Frontal cortex (tissue), 4 donors: Measurements from ENCODE around the gene MYO7B. TPM values are rescaled to one million over a fixed set of nuclear protein-coding genes. Genes with fewer than 3 reads are reported as not detected.

Experiments used
- DNase-seq, 2 donors: peaks; one replicate each; pipeline ENCODE4 v3.0.0; 2012; ENCODE audit warnings: low spot score in 2 of 2
- FAIRE-seq: peaks from 2 replicates; lab custom pipeline; 2012; peaks lifted over from hg19 to GRCh38; lab: Jason Lieb, UNC
- total RNA-seq: library from RNA; depleted of rRNA; stranded (reverse); fragments of >200 nt; gene quantifications from one replicate; pipeline ENCODE4 v1.2.3, GENCODE V29; 2014
- donor health status: control.
- donor health status: control.
- donor health status: control.

Gene MYO7B
- total RNA-seq, 1 donor from 2014 or later: under 0.01 TPM

DNA sequence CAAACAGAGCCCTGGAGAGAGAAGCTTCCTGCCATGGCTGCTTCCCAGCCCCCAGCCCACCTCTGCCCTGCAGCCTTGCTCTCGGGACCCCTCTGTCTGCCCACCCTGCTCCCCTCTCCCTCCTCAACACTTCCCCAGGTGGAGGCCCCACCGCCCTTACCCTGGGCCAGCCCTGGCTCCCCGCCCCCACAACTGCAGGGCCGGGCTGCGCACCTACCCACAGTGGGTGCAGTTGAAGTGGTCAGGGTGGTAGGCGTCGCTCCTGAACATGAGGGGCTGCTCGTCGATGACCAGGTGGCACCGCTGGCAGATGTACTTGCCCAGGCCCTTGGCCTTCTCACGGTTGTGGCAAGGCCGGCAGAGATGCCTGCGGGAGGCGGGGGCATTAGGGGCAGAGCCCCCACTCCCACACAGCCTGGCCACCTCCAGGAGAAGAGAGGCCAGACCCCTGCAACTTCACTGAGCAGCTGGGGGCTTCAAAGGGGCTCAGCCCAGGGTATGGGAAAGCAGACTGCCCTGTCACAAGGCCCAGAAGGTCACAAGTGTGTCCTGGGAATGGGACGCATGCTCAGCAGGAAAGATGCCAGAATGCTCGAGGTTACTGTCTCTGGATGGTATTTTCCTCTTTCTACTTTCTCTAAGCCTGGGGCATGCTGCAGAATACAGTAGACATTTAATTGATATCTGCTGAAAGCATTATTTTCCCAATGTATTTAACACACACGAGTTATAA, 107.4 kb downstream of the MYO7B start:
- FAIRE-seq (no peak), DNase-seq (no peak)

DNA sequence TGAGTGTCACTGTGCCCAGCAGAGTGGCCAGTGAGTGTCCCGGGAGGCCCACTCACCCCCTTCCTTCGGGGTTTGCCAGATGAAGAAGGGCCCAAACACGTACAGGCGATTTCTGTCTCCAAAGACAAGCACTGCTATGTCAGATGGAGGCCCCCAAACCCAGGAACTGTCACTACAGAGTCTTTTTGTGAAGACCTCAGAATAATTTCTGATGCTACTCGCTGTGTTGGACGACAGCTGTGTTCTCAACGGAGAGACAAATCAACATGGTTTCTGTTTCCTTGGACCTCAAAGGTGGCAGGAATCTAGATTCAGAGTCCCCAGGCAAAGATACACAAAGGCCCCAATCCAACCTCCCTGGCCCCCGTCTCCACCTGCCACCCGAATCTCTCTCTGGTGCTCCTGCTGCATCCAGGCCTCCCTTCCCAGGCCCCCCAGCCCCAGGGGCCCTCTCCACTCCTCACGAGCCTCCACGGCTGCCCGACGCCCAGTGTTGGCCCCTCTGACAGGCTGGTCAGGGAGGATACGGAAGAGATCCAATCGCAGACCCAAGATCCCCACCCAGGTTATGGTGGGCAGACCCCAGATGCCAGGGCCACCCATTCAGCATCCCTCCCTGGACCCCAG, 108.1 kb downstream of the MYO7B start:
- DNase-seq (no peak), FAIRE-seq (no peak)

- no peak for DNase-seq
- FAIRE-seq: no peak
These were observed 108.9 kb downstream of the MYO7B start for GRCh38 chr2:127644066-127645025.

- FAIRE-seq (no peak), DNase-seq (no peak)
These were observed 109.5 kb downstream of the MYO7B start for GRCh38 chr2:127645026-127645394.

- no peak for FAIRE-seq
- no peak for DNase-seq
These were observed 110.2 kb downstream of the MYO7B start, which contains the start of gene GPR17 for GRCh38 chr2:127645395-127646291. Gene GPR17, plus strand, starts transcription at chr2:127646153. Its CDS starts 4,583 bp downstream, at chr2:127650736.

GRCh38 chr2:127646487-127647241, 111.2 kb downstream of the MYO7B start:
- no peak for FAIRE-seq
- DNase-seq: no peak

DNA sequence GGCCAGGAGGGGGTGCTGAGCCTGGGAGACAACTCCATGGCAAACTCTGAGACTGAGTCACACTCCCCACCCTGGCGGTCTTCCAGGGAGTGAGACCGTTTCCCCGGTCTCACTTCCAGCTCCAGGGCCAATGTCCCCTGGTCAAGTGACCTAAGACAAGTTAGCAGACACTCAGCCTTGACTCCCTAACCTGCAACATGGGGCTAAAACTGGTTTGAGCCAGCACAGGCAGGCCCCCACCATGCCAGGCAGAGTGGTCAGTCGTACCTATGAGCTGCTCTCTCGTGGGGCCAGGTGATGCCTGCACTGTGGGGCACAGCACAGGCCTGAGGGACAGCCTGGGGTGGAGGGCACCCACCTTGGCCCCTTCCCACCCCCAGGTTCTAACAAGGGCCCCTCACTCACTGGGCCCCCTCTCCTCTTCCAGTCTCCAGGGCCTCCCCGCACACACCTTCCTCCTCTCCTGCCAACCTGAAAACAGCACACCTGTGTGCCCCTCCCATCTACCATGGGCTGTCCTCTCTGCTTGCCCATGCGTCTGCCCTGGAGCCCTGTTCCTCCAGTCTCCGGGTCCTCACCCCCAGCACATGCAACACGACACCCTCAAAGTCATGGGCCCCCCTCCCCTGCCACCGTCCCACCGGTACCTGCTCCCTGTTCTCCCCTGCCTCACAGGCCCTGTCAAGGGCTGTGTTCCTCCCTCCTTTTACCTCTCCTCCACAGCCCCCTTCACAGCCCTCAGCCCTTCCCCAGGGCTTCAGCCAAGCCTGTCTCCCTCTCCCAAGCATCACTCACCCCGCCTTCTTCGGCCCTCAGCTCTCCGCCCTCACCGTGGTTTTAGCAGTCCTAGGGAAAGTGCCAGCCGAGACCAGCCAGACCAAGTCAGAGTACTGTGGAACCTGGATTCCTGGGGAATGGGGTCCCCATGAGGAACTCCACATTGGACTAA, 112.0 kb downstream of the MYO7B start:
- FAIRE-seq: no peak
- DNase-seq: no peak

DNA sequence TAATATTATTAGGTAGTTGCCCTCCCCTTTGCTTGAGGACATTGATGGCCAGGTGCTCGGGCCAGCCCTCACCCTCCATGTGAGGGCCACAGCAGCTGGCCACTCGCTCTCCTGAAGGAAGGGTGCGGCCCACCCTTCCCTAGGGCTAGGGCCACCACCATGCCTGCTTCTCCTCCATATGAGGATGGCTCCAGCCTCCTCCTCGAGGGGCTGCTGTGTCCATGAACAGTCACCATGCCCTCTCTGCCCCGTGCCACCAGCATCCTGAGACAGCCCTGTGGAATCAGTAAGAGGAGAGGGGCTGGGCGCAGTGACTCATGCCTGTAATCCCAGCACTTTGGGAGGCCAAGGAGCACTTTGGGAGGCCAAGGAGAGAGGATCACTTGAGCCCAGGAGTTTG, 112.8 kb downstream of the MYO7B start:
- DNase-seq (no peak), FAIRE-seq (no peak)

DNA sequence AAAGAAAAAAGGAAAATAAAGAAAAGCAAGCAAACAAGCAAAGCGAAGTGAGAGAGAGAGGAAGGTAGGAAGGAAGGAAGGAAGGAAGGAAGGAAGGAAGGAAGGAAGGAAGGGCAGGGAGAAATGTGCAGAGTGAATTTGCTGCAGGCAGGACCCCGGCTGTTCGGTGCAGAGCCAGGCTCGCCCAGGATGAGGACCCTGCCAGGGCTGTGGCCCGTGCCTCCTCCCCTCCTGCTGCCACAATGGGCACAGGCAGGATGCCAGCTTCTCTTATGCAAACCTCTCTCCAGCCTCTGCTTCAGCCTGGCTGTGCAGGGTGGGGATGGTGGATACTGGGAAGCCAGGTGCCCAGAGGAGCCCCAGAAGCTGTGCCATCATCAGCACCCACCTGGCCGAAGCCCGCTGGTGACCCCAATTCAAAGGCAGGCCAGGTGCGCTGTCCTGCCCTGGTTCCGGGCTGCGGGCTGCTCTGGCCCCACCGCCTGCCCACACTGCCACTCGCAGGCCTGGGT, 113.7 kb downstream of the MYO7B start:
- DNase-seq: no peak
- FAIRE-seq: no peak

- FAIRE-seq: no peak
- DNase-seq: peak in 1 of 2 donors; percentile 77
These were observed 114.2 kb downstream of the MYO7B start for GRCh38 chr2:127649684-127650040.

GRCh38 chr2:127650041-127650784, 114.7 kb downstream of the MYO7B start:
- DNase-seq (no peak), FAIRE-seq (no peak)

DNA sequence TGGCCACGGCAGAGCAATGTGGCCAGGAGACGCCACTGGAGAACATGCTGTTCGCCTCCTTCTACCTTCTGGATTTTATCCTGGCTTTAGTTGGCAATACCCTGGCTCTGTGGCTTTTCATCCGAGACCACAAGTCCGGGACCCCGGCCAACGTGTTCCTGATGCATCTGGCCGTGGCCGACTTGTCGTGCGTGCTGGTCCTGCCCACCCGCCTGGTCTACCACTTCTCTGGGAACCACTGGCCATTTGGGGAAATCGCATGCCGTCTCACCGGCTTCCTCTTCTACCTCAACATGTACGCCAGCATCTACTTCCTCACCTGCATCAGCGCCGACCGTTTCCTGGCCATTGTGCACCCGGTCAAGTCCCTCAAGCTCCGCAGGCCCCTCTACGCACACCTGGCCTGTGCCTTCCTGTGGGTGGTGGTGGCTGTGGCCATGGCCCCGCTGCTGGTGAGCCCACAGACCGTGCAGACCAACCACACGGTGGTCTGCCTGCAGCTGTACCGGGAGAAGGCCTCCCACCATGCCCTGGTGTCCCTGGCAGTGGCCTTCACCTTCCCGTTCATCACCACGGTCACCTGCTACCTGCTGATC, 115.4 kb downstream of the MYO7B start:
- no peak for FAIRE-seq
- no peak for DNase-seq

DNA sequence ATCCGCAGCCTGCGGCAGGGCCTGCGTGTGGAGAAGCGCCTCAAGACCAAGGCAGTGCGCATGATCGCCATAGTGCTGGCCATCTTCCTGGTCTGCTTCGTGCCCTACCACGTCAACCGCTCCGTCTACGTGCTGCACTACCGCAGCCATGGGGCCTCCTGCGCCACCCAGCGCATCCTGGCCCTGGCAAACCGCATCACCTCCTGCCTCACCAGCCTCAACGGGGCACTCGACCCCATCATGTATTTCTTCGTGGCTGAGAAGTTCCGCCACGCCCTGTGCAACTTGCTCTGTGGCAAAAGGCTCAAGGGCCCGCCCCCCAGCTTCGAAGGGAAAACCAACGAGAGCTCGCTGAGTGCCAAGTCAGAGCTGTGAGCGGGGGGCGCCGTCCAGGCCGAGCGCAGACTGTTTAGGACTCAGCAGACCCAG, 115.9 kb downstream of the MYO7B start:
- FAIRE-seq: no peak
- DNase-seq: no peak

GRCh38 chr2:127651971-127652550, 116.6 kb downstream of the MYO7B start:
- DNase-seq (no peak), FAIRE-seq (no peak)

- DNase-seq (no peak), FAIRE-seq (no peak)
These were observed 117.4 kb downstream of the MYO7B start for GRCh38 chr2:127652786-127653357.
